H9 (cell line): Measurements from ENCODE around the gene GMNN. TPM values are rescaled to one million over a fixed set of nuclear protein-coding genes. Genes with fewer than 3 reads are reported as not detected.

Experiments
- DNase-seq: peaks from one replicate; pipeline ENCODE4 v3.0.0-alpha.2; 2017
- H2AFZ ChIP-seq: one replicate; pipeline ENCODE4 v1.6.1; 2013; ENCODE audit warnings: mild to moderate bottlenecking, low read length, control low read depth, moderate library complexity
- H2AK5ac ChIP-seq: 2 replicates; pipeline ENCODE4 v1.6.1; 2013; ENCODE audit warnings: low read length, control low read depth, mixed read lengths; ENCODE audit not compliant: insufficient read length
- H2BK120ac ChIP-seq: one replicate; pipeline ENCODE4 v1.6.1; 2013; ENCODE audit warnings: low read depth, mild to moderate bottlenecking, low read length, control low read depth, inconsistent platforms; ENCODE audit not compliant: poor library complexity, severe bottlenecking
- H2BK12ac ChIP-seq: 2 replicates; pipeline ENCODE4 v1.6.1; 2013; ENCODE audit warnings: low read length, control low read depth, mixed read lengths, low read depth; ENCODE audit not compliant: insufficient read length
- H2BK15ac ChIP-seq: 2 replicates; pipeline ENCODE4 v1.6.1; 2013; ENCODE audit warnings: low read depth, low read length, control low read depth
- H2BK20ac ChIP-seq: one replicate; pipeline ENCODE4 v1.6.1; 2013; ENCODE audit warnings: low read depth, mild to moderate bottlenecking, low read length, control low read depth, inconsistent platforms; ENCODE audit not compliant: poor library complexity, severe bottlenecking
- H2BK5ac ChIP-seq: 2 replicates; pipeline ENCODE4 v1.6.1; 2013; ENCODE audit warnings: low read length, control low read depth, mixed read lengths; ENCODE audit not compliant: insufficient read length
- H3K14ac ChIP-seq: 2 replicates; pipeline ENCODE4 v1.6.1; 2013; ENCODE audit warnings: low read length, control low read depth; ENCODE audit not compliant: insufficient read depth
- H3K18ac ChIP-seq: 2 replicates; pipeline ENCODE4 v1.6.1; 2013; ENCODE audit warnings: low read depth, mild to moderate bottlenecking, mixed read lengths, low read length, control low read depth; ENCODE audit not compliant: insufficient read length
- H3K23ac ChIP-seq: 2 replicates; pipeline ENCODE4 v1.6.1; 2013; ENCODE audit warnings: low read length, control low read depth, mixed read lengths, low read depth; ENCODE audit not compliant: insufficient read length
- H3K23me2 ChIP-seq: 2 replicates; pipeline ENCODE4 v1.6.1; 2013; ENCODE audit warnings: low read depth, mild to moderate bottlenecking, mixed read lengths, low read length, control low read depth; ENCODE audit not compliant: insufficient read length, poor library complexity, severe bottlenecking
- H3K27ac ChIP-seq: 2 replicates; pipeline ENCODE4 v1.5.1; 2013; ENCODE audit warnings: low read length, control low read depth, mixed read lengths, low read depth; ENCODE audit not compliant: insufficient read length
- H3K27me3 ChIP-seq: 2 replicates; pipeline ENCODE4 v1.6.1; 2013; ENCODE audit warnings: low read length, control low read depth, inconsistent platforms; ENCODE audit not compliant: insufficient read depth
- H3K4ac ChIP-seq: 2 replicates; pipeline ENCODE4 v1.6.1; 2013; ENCODE audit warnings: low read depth, mild to moderate bottlenecking, control low read depth, inconsistent platforms, low read length, moderate library complexity
- H3K4me1 ChIP-seq: 2 replicates; pipeline ENCODE4 v1.6.1; 2013; ENCODE audit warnings: low read length, control low read depth, inconsistent platforms; ENCODE audit not compliant: insufficient read depth
- H3K4me2 ChIP-seq: 2 replicates; pipeline ENCODE4 v1.6.1; 2013; ENCODE audit warnings: low read length, control low read depth, mixed read lengths; ENCODE audit not compliant: insufficient read length, insufficient read depth
- H3K56ac ChIP-seq: 2 replicates; pipeline ENCODE4 v1.6.1; 2013; ENCODE audit warnings: low read depth, mild to moderate bottlenecking, mixed read lengths, low read length, control low read depth; ENCODE audit not compliant: insufficient read length
- H3K79me1 ChIP-seq: 2 replicates; pipeline ENCODE4 v1.6.1; 2013; ENCODE audit warnings: low read depth, mild to moderate bottlenecking, moderate library complexity, low read length, control low read depth, inconsistent platforms; ENCODE audit not compliant: insufficient read depth, poor library complexity, severe bottlenecking
- H3K79me2 ChIP-seq: 2 replicates; pipeline ENCODE4 v1.6.1; 2013; ENCODE audit warnings: low read length, control low read depth, inconsistent platforms; ENCODE audit not compliant: insufficient read depth
- H3K9ac ChIP-seq: 2 replicates; pipeline ENCODE4 v1.6.1; 2013; ENCODE audit warnings: low read length, control low read depth, mixed read lengths; ENCODE audit not compliant: insufficient read length; ENCODE audit errors: extremely low read depth
- H3K9me3 ChIP-seq: one replicate; pipeline ENCODE4 v1.6.1; 2013; ENCODE audit warnings: low read depth, low read length, inconsistent platforms; ENCODE audit not compliant: control insufficient read depth
- H3T11ph ChIP-seq: one replicate; pipeline ENCODE4 v1.6.1; 2013; ENCODE audit warnings: mild to moderate bottlenecking, low read length, control low read depth, inconsistent platforms
- H4K20me1 ChIP-seq: one replicate; pipeline ENCODE4 v1.6.1; 2013; ENCODE audit not compliant: control insufficient read depth, insufficient read length, insufficient read depth
- H4K5ac ChIP-seq: 2 replicates; pipeline ENCODE4 v1.6.1; 2013; ENCODE audit warnings: low read depth, mild to moderate bottlenecking, mixed read lengths, low read length, control low read depth; ENCODE audit not compliant: insufficient read length
- H4K8ac ChIP-seq: replicated peaks from 2 replicates; pipeline ENCODE4 v1.6.1; 2013; ENCODE audit warnings: low read length, control low read depth, mixed read lengths, low read depth; ENCODE audit not compliant: insufficient read length
- H4K91ac ChIP-seq: 2 replicates; pipeline ENCODE4 v1.6.1; 2013; ENCODE audit warnings: low read depth, mild to moderate bottlenecking, moderate library complexity, mixed read lengths, low read length, control low read depth; ENCODE audit not compliant: insufficient read length
- H3K27ac Mint-ChIP-seq, 3 experiments: 2 replicates in 2 of 3; 3 replicates in 1 of 3; pipeline ENCODE4 v1.8.0; 2020 to 2021; ENCODE audit warnings: mixed read lengths in 3 of 3, mild to moderate bottlenecking in 1 of 3, moderate library complexity in 1 of 3
- H3K27me3 Mint-ChIP-seq: 2 replicates; pipeline ENCODE4 v1.8.0; 2021; ENCODE audit warnings: low read depth, mild to moderate bottlenecking, moderate library complexity, mixed read lengths
- H3K36me3 Mint-ChIP-seq, 3 experiments: 2 replicates in 2 of 3; 3 replicates in 1 of 3; pipeline ENCODE4 v1.8.0; 2020 to 2021; ENCODE audit warnings: low read depth in 3 of 3, mixed read lengths in 3 of 3; ENCODE audit not compliant: insufficient read depth in 1 of 3
- H3K4me1 Mint-ChIP-seq, 2 experiments: 2 replicates each; pipeline ENCODE4 v1.8.0; 2020; ENCODE audit warnings: mixed read lengths in 2 of 2
- H3K4me3 Mint-ChIP-seq, 2 experiments: 2 replicates in 1 of 2; 3 replicates in 1 of 2; pipeline ENCODE4 v1.8.0; 2020 to 2021; ENCODE audit warnings: mild to moderate bottlenecking in 2 of 2, mixed read lengths in 2 of 2, moderate library complexity in 1 of 2
- H3K9me3 Mint-ChIP-seq, 2 experiments: 2 replicates in 1 of 2; 3 replicates in 1 of 2; pipeline ENCODE4 v1.8.0; 2020; ENCODE audit warnings: mild to moderate bottlenecking in 2 of 2, mixed read lengths in 2 of 2, moderate library complexity in 1 of 2
- WGBS: extraction: QIAGEN DNeasy Blood & Tissue Kit; methylation state at CpG from one replicate; pipeline ENCODE4 v1.1.7; 2013; ENCODE audit warnings: missing lambda C conversion rate, low lambda C conversion rate, mixed read lengths; ENCODE audit not compliant: insufficient read length; ENCODE audit errors: extremely low coverage; 5-methylcytosine and 5-hydroxymethylcytosine counted together
- total RNA-seq: library from RNA; stranded (reverse); gene quantifications from 2 replicates; pipeline ENCODE4 v1.2.1, GENCODE V29; 2021
- TF ChIP-seq, protein P1 (sequence below): fragments of 200-600 bp; sonication (generic); conservative IDR thresholded peaks from 3 replicates; pipeline ENCODE4 v1.8.0; 2021; ENCODE audit warnings: antibody characterized with exemption, mild to moderate bottlenecking

Gene GMNN
- total RNA-seq, 1 experiment from 2014 or later, result 106 TPM

DNA sequence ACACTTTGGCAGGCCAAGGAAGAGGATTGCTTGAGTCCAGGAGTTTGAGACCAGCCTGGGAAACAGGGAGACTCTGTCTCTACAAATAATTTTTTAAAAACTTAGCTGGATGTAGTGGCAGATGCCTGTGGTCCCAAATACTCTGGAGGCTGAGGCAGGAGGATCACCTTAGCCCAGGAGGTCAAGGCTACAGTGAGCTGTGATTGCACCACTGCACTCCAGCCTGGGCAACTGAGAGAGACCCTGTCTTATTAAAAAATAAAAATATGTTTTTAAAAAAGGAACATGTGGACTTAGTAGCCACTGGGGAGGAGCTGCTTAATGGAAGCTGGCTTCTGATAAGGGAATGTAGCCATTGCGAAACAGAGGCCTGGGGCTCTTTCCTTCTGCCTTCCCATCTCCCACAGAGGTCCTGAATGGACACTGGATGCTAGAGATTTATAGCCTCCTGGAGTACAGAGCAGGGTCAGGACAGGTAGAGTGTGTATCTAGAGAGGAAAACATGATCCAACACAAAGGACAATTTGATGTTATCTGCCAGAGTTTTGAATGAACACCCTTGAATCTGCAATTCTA lies 21.7 kb upstream of the GMNN start:
- Mint-ChIP-seq H3K9me3 (peaks cover 6 to 11% of the 10 kb centered on the region in 2 experiments; a peak in 4 of 5 replicates), H3K36me3 (0 out of 7 replicates have a peak, but pooled peaks cover 0 to 1% (median 0%) of the 10 kb centered on the region in 3 experiments), H3K27me3 (peaks cover 5% of the 10 kb centered on the region; the same call in 1 of the 2 replicates), H3K27ac (no peak overlapping the region), H3K4me1 (peaks cover 0 to 5% of the 10 kb centered on the region in 2 experiments; a peak in 3 of 4 replicates), H3K4me3 (no peak overlapping the region)
- Histone ChIP-seq H3K27ac (no peak overlapping the region), H3K14ac (no peak overlapping the region), H3K18ac (no peak overlapping the region), H4K20me1 (no peaks in the 10 kb centered on the region), H2AK5ac (no peak overlapping the region), H3K4me1 (no peaks in the 10 kb centered on the region), H3K9ac (no peak overlapping the region), H4K91ac (no peak overlapping the region), H2BK12ac (no peak overlapping the region), H3K27me3 (no peaks in the 10 kb centered on the region), H2AFZ (no peak overlapping the region), H2BK5ac (no peak overlapping the region), H3T11ph (no peak overlapping the region), H3K56ac (no peak overlapping the region), H3K9me3 (no peaks in the 10 kb centered on the region), H3K23me2 (no peaks in the 10 kb centered on the region), H2BK15ac (no peak overlapping the region), H3K23ac (no peak overlapping the region), H3K79me2 (no peaks in the 10 kb centered on the region), H3K4ac (no peak overlapping the region), H3K79me1 (no peaks in the 10 kb centered on the region), H3K4me2 (no peak overlapping the region), H4K8ac (no peak overlapping the region), H4K5ac (no peak overlapping the region), H2BK20ac (no peak overlapping the region), H2BK120ac (no peak overlapping the region)
- TF ChIP-seq, protein P1, sequence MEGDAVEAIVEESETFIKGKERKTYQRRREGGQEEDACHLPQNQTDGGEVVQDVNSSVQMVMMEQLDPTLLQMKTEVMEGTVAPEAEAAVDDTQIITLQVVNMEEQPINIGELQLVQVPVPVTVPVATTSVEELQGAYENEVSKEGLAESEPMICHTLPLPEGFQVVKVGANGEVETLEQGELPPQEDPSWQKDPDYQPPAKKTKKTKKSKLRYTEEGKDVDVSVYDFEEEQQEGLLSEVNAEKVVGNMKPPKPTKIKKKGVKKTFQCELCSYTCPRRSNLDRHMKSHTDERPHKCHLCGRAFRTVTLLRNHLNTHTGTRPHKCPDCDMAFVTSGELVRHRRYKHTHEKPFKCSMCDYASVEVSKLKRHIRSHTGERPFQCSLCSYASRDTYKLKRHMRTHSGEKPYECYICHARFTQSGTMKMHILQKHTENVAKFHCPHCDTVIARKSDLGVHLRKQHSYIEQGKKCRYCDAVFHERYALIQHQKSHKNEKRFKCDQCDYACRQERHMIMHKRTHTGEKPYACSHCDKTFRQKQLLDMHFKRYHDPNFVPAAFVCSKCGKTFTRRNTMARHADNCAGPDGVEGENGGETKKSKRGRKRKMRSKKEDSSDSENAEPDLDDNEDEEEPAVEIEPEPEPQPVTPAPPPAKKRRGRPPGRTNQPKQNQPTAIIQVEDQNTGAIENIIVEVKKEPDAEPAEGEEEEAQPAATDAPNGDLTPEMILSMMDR, result no peak
- no CpG with 5 or more reads among the region's 1 CpG for WGBS
- no peak for DNase-seq
